H1 (cell line): ENCODE measurements around the gene RPL22L1. TPM values are rescaled to one million over a fixed set of nuclear protein-coding genes. Genes with fewer than 3 reads are reported as not detected.

ENCODE experiments used
- CTCF ChIA-PET: fragments of 300-600 bp; sonication (Branson Sonifier 250); formaldehyde crosslinking; loops from one replicate; lab custom pipeline; 2021; ENCODE audit not compliant: partially characterized antibody; lab: Charles Lee
- POLR2A ChIA-PET: fragments of 300-600 bp; sonication (Branson Sonifier 250); formaldehyde crosslinking; loops from one replicate; lab custom pipeline; 2021; ENCODE audit warnings: inconsistent platforms; ENCODE audit not compliant: partially characterized antibody; lab: Charles Lee
- DNase-seq, 2 experiments: peaks; one replicate each; pipeline versions ENCODE4 v3.0.0 to v3.0.0-alpha.2; 2010 to 2022; ENCODE audit warnings: low spot score in 2 of 2, low read depth in 1 of 2, mixed read lengths in 1 of 2
- FAIRE-seq: peaks from 2 replicates; lab custom pipeline; 2011; peaks lifted over from hg19 to GRCh38; lab: Jason Lieb, UNC
- H2AFZ ChIP-seq: 2 replicates; pipeline ENCODE4 v1.8.1; 2012; ENCODE audit warnings: low read length, inconsistent platforms
- H2AK5ac ChIP-seq: 2 replicates; pipeline ENCODE4 v1.6.1; 2013; ENCODE audit warnings: low read depth, low read length
- H2BK120ac ChIP-seq: replicated peaks from 2 replicates; pipeline ENCODE3; 2013; ENCODE audit warnings: low read depth, low read length, inconsistent platforms
- H2BK12ac ChIP-seq: 2 replicates; pipeline ENCODE4 v1.6.1; 2013; ENCODE audit warnings: low read depth, low read length
- H2BK15ac ChIP-seq: 2 replicates; pipeline ENCODE4 v1.6.1; 2013; ENCODE audit warnings: low read length
- H2BK20ac ChIP-seq: 2 replicates; pipeline ENCODE4 v1.6.1; 2013; ENCODE audit warnings: low read length
- H2BK5ac ChIP-seq: 2 replicates; pipeline ENCODE4 v1.6.1; 2013; ENCODE audit warnings: low read depth, low read length
- H3K14ac ChIP-seq: 2 replicates; pipeline ENCODE4 v1.6.1; 2013; ENCODE audit warnings: inconsistent platforms; ENCODE audit not compliant: insufficient read length
- H3K18ac ChIP-seq: 2 replicates; pipeline ENCODE4 v1.6.1; 2013; ENCODE audit warnings: low read length; ENCODE audit errors: extremely low read depth
- H3K23ac ChIP-seq: 2 replicates; pipeline ENCODE4 v1.6.1; 2013; ENCODE audit warnings: inconsistent platforms; ENCODE audit not compliant: insufficient read length
- H3K23me2 ChIP-seq: 2 replicates; pipeline ENCODE4 v1.6.1; 2013; ENCODE audit warnings: low read depth, low read length
- H3K27ac ChIP-seq: 2 replicates; pipeline ENCODE4 v1.6.1; 2011; ENCODE audit warnings: low read depth, low read length, inconsistent platforms
- H3K27me3 ChIP-seq, 4 experiments: replicated peaks in 1 of 4; 1 replicate in 1 of 4; 2 replicates in 3 of 4; pipeline versions ENCODE4 v1.6.1 to v1.8.1; 2011 to 2013; ENCODE audit warnings: low read length in 3 of 4, mild to moderate bottlenecking in 3 of 4, inconsistent platforms in 2 of 4, mixed read lengths in 2 of 4, moderate library complexity in 1 of 4; ENCODE audit not compliant: control insufficient read depth in 3 of 4, insufficient read depth in 3 of 4; ENCODE audit errors: extremely low read depth in 1 of 4
- H3K36me3 ChIP-seq, 4 experiments: 2 replicates each; pipeline versions ENCODE4 v1.6.1 to v1.8.1; 2011 to 2013; ENCODE audit warnings: mild to moderate bottlenecking in 4 of 4, low read length in 3 of 4, moderate library complexity in 2 of 4, control low read depth in 1 of 4, inconsistent platforms in 1 of 4; ENCODE audit not compliant: insufficient read depth in 4 of 4, control insufficient read depth in 2 of 4
- H3K4ac ChIP-seq: replicated peaks from 2 replicates; pipeline ENCODE3; 2013; ENCODE audit warnings: low read length, low read depth, mixed read lengths, inconsistent platforms; ENCODE audit not compliant: insufficient read length
- H3K4me1 ChIP-seq, 4 experiments: replicated peaks in 1 of 4; 1 replicate in 1 of 4; 2 replicates in 3 of 4; pipeline versions ENCODE4 v1.6.1 to v1.8.1; 2011 to 2013; ENCODE audit warnings: low read length in 3 of 4, inconsistent platforms in 2 of 4, mixed read lengths in 1 of 4; ENCODE audit not compliant: insufficient read depth in 4 of 4, control insufficient read depth in 3 of 4
- H3K4me2 ChIP-seq, 2 experiments: 2 replicates each; pipeline versions ENCODE4 v1.6.1 to v1.8.1; 2011 to 2013; ENCODE audit warnings: low read depth in 2 of 2, low read length in 2 of 2, control low read depth in 1 of 2, inconsistent platforms in 1 of 2, mild to moderate bottlenecking in 1 of 2; ENCODE audit not compliant: insufficient read depth in 1 of 2
- H3K4me3 ChIP-seq, 4 experiments: fragments of 200-600, 300-600 bp in 1 of 4; sonication (generic), shearing (Covaris generic), sonication (Bioruptor Twin) in 1 of 4; 2 replicates each; pipeline versions ENCODE4 v1.5.1 to v1.8.1; 2011 to 2016; ENCODE audit warnings: low read length in 4 of 4, low read depth in 3 of 4, control low read depth in 2 of 4, inconsistent platforms in 2 of 4, mild to moderate bottlenecking in 2 of 4, mixed read lengths in 1 of 4, moderate library complexity in 1 of 4; ENCODE audit not compliant: insufficient read depth in 2 of 4; ENCODE audit errors: extremely low read depth in 1 of 4
- H3K56ac ChIP-seq: replicated peaks from 2 replicates; pipeline ENCODE3; 2013; ENCODE audit warnings: low read depth, mild to moderate bottlenecking, mixed read lengths, low read length, inconsistent platforms; ENCODE audit not compliant: insufficient read length
- H3K79me1 ChIP-seq: 2 replicates; pipeline ENCODE4 v1.6.1; 2013; ENCODE audit warnings: low read depth, low read length, control low read depth
- H3K79me2 ChIP-seq, 2 experiments: 2 replicates each; pipeline versions ENCODE4 v1.6.1 to v1.8.1; 2012 to 2013; ENCODE audit warnings: low read length in 2 of 2, mild to moderate bottlenecking in 2 of 2, inconsistent platforms in 1 of 2; ENCODE audit not compliant: insufficient read depth in 2 of 2, control insufficient read depth in 1 of 2
- H3K9ac ChIP-seq, 4 experiments: replicated peaks in 1 of 4; 1 replicate in 1 of 4; 2 replicates in 3 of 4; pipeline versions ENCODE4 v1.6.1 to v1.8.1; 2011 to 2013; ENCODE audit warnings: low read depth in 3 of 4, low read length in 3 of 4, control low read depth in 2 of 4, mild to moderate bottlenecking in 2 of 4, moderate library complexity in 2 of 4, inconsistent platforms in 1 of 4; ENCODE audit errors: extremely low read depth in 1 of 4
- H3K9me3 ChIP-seq, 2 experiments: 2 replicates each; pipeline versions ENCODE4 v1.6.1 to v1.8.1; 2012 to 2013; ENCODE audit warnings: mild to moderate bottlenecking in 2 of 2, moderate library complexity in 2 of 2, control low read depth in 1 of 2, inconsistent platforms in 1 of 2, low read depth in 1 of 2, low read length in 1 of 2, mixed read lengths in 1 of 2; ENCODE audit not compliant: insufficient read depth in 2 of 2
- H4K20me1 ChIP-seq, 2 experiments: replicated peaks in 1 of 2; 2 replicates each; pipeline versions ENCODE3 to v1.8.1; 2011 to 2013; ENCODE audit warnings: inconsistent platforms in 2 of 2, low read length in 2 of 2, mild to moderate bottlenecking in 1 of 2; ENCODE audit not compliant: insufficient read depth in 2 of 2, control insufficient read depth in 1 of 2
- H4K5ac ChIP-seq: 2 replicates; pipeline ENCODE4 v1.6.1; 2013; ENCODE audit warnings: low read length, low read depth, mixed read lengths, inconsistent platforms; ENCODE audit not compliant: insufficient read length
- H4K8ac ChIP-seq: 2 replicates; pipeline ENCODE4 v1.8.0; 2013; ENCODE audit warnings: mild to moderate bottlenecking, moderate library complexity, low read length, inconsistent platforms; ENCODE audit not compliant: insufficient read depth; ENCODE audit errors: extremely low read depth
- H4K91ac ChIP-seq: replicated peaks from 2 replicates; pipeline ENCODE3; 2013; ENCODE audit warnings: low read length, mixed read lengths, inconsistent platforms; ENCODE audit not compliant: insufficient read length
- EZH2 ChIP-seq: fragments of 200-600 bp; sonication (generic); IDR thresholded peaks from 2 replicates; pipeline ENCODE4 v1.7.1; 2012; ENCODE audit warnings: low read depth, mild to moderate bottlenecking, moderate library complexity, low read length, inconsistent platforms; ENCODE audit not compliant: severe bottlenecking
- GTF2F1 ChIP-seq: IDR thresholded peaks from 2 replicates; pipeline ENCODE4 v1.6.1; 2012; ENCODE audit warnings: low read depth, low read length, improper control_type of control experiment, borderline replicate concordance
- SUZ12 ChIP-seq: fragments of 200-600 bp; sonication (generic); IDR thresholded peaks from 2 replicates; pipeline ENCODE4 v1.6.1; 2012; ENCODE audit warnings: mild to moderate bottlenecking, inconsistent platforms, low read length, moderate library complexity, mixed read lengths
- WGBS, 2 experiments: shearing (Covaris generic) in 1 of 2; methylation state at CpG; one replicate each; pipeline versions ENCODE4 v1.1.6 to v1.1.7; 2013 to 2015; ENCODE audit warnings: low lambda C conversion rate in 2 of 2, mixed read lengths in 2 of 2, inconsistent platforms in 1 of 2, low coverage in 1 of 2, missing lambda C conversion rate in 1 of 2; ENCODE audit not compliant: insufficient replicate concordance in 2 of 2, insufficient coverage in 1 of 2, insufficient read length in 1 of 2; ENCODE audit errors: extremely low coverage in 1 of 2, missing lambda C conversion rate in 1 of 2; 5-methylcytosine and 5-hydroxymethylcytosine counted together
- polyA plus RNA-seq, 7 experiments: library from polyadenylated mRNA; depleted of rRNA in 3 of 7; stranded (reverse) in 5 of 7; unstranded in 2 of 7; fragments of >200 nt in 5 of 7; fragments of 200-250 nt in 2 of 7; gene quantifications; 1 replicate in 5 of 7; 2 replicates in 1 of 7; 4 replicates in 1 of 7; pipeline versions ENCODE4 v1.2.1 to v1.2.3, GENCODE V29; 2011 to 2013; ENCODE audit warnings: missing spikeins in 2 of 7, mixed read lengths in 2 of 7
- total RNA-seq: library from RNA; stranded (reverse); fragmentation: NEBNext Ultra II Directional; extraction: Animal tissue kit (Norgen Biotek cat#: 25700); gene quantifications from 2 replicates; pipeline ENCODE4 v1.2.1, GENCODE V29; 2021

Gene RPL22L1
- total and polyA plus RNA-seq, 2 of the 8 experiments (the other 6 are each of a cell fraction or from before 2014, with no cell fraction given): 99.9 to 280 TPM

DNA sequence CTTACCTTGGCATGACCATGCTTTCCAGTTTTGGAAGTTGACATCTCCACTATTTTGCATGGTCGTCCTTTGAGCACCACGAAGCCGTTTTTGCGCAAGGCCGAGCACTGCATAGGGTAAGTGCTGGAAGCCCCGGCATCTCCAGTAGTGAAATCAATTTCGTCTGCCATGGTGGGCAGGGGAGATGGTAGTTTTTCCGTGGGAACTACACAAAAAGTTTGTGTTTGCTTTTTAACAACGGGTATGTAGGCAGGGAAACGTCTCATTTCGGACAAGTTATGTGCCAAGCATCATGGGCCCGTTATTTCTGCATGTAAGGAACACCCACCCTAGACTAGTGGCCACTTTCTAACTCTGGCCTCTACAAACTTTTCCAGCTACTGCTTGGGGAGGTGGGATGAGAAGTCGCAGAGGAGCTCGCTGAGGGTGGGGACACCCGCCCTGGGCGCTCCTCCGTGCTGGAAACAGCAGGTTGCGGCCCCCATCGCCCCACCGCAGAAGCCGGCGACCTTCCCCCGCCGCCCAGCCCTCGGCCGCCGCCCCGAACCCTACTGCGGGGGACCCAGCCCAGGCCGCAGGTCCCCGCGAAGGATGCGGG is 37.7 kb upstream of the RPL22L1 start:
- ChIA-PET CTCF (interaction anchor here (1.2 kb wide), 1 partner anchor 37 kb away, joined by 3 read pairs; no protein-coding TSS in a partner anchor), POLR2A (interaction anchor here (0.9 to 2.3 kb wide), 7 partner anchors 15 to 95 kb away, joined by 3 to 15 read pairs (median 4); partner anchors contain the start of gene RPL22L1)
- Histone ChIP-seq H4K91ac (no peak overlapping the region), H3K4me1 (peaks cover 0 to 5% (median 2%) of the 10 kb centered on the region in 4 experiments; a peak in 3 of 7 replicates), H4K8ac (no peak overlapping the region), H3K27me3 (peaks cover 0 to 17% (median 12%) of the 10 kb centered on the region in 4 experiments; a peak in 6 of 7 replicates), H2AFZ (peak overlapping the region; percentile 24; the same call in 1 of the 2 replicates), H3K4ac (no peak overlapping the region), H3K9me3 (peaks cover 15 to 16% of the 10 kb centered on the region in 2 experiments), H3K4me3 (peak overlapping the region; percentile 63 to 80 (median 70)), H3K9ac (peak overlapping the region in 3 of 4 experiments; percentile 35 to 47 (median 44); a peak in 4 of 7 replicates), H2BK15ac (no peak overlapping the region), H3K27ac (no peak overlapping the region), H3K23ac (no peak overlapping the region), H3K4me2 (peak overlapping the region; percentile 95 to 96), H3K36me3 (no peaks in the 10 kb centered on the region), H4K20me1 (peaks cover 0 to 5% of the 10 kb centered on the region in 2 experiments), H3K23me2 (peaks cover 7% of the 10 kb centered on the region), H3K14ac (no peak overlapping the region), H3K18ac (no peak overlapping the region), H2AK5ac (no peak overlapping the region), H3K56ac (no peak overlapping the region), H3K79me1 (no peaks in the 10 kb centered on the region; the same call in 1 of the 2 replicates), H2BK12ac (no peak overlapping the region), H2BK5ac (no peak overlapping the region), H2BK120ac (no peak overlapping the region), H3K79me2 (no peaks in the 10 kb centered on the region), H4K5ac (no peak overlapping the region), H2BK20ac (no peak overlapping the region)
- DNase-seq (peak in 1 of 2 experiments; percentile 51), FAIRE-seq (no peak)
- 16% methylated on average over 32 of the region's 33 CpGs; no CpG with 5 or more reads in 1 of the 2 experiments for WGBS, 2 experiments
- no peak for TF ChIP-seq GTF2F1
- TF ChIP-seq EZH2: peak; percentile 22
- peak; percentile 48; the same call in 1 of the 2 replicates for TF ChIP-seq SUZ12
